SH-SY5Y (cell line): ENCODE measurements around the gene CTBP2.

Experiments
- GATA2 ChIP-seq: IDR thresholded peaks from 2 replicates; pipeline ENCODE4 v1.6.1; 2011; ENCODE audit warnings: mild to moderate bottlenecking, low read depth, low read length
- GATA3 ChIP-seq: IDR thresholded peaks from 2 replicates; pipeline ENCODE4 v1.6.1; 2011; ENCODE audit warnings: low read depth, mild to moderate bottlenecking, low read length, moderate library complexity

DNA sequence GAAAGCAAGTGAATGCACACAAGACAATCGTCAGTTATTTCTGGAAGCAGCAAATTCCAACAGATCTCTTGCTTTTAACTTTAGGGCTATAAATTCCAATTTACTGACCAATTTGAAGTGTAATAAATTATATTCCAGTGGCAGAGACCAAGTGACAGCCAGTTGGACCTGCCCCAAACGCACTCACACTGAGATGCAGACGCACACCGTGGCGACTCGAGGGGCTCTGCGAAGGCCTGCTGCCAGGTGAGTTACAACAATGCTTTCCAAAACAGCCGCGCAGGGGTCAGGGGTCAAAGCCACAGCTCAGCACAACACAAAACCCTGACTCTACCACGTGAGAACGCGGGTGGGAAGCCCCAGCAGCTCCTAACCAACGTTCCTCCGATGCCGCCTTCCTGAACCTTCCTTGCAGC lies 121.0 kb downstream of the CTBP2 start:
- no peak for TF ChIP-seq GATA3
- TF ChIP-seq GATA2 = no peak
